ENCODE results near the gene CDH26. TPM values are rescaled to one million over a fixed set of nuclear protein-coding genes. Genes with fewer than 3 reads are reported as not detected.

Gene CDH26
- polyA plus RNA-seq, 1 experiment = 0.18 TPM

GRCh38 chr20:60010689-60011458 lies 52.7 kb downstream of the CDH26 start:
- no peak overlapping the region for H3K4me3 ChIP-seq (ENCODE audit: low read depth, low read length)
- TF ChIP-seq, protein P1, sequence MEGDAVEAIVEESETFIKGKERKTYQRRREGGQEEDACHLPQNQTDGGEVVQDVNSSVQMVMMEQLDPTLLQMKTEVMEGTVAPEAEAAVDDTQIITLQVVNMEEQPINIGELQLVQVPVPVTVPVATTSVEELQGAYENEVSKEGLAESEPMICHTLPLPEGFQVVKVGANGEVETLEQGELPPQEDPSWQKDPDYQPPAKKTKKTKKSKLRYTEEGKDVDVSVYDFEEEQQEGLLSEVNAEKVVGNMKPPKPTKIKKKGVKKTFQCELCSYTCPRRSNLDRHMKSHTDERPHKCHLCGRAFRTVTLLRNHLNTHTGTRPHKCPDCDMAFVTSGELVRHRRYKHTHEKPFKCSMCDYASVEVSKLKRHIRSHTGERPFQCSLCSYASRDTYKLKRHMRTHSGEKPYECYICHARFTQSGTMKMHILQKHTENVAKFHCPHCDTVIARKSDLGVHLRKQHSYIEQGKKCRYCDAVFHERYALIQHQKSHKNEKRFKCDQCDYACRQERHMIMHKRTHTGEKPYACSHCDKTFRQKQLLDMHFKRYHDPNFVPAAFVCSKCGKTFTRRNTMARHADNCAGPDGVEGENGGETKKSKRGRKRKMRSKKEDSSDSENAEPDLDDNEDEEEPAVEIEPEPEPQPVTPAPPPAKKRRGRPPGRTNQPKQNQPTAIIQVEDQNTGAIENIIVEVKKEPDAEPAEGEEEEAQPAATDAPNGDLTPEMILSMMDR (IDR thresholded peaks at IDR 0.05; ENCODE audit: insufficient read depth, low read depth, low read length) = no peak
- ChIA-PET POLR2A (no interaction called here), CTCF (no interaction called here)
- no peak for DNase-seq (ENCODE audit: low read depth)
- no peaks in the 10 kb centered on the region for H3K36me3 ChIP-seq (ENCODE audit: control insufficient read depth, insufficient read depth, low read length)
- H3K27me3 ChIP-seq (ENCODE audit: control insufficient read depth, insufficient read depth, low read length) = peaks cover 5% of the 10 kb centered on the region

DNA sequence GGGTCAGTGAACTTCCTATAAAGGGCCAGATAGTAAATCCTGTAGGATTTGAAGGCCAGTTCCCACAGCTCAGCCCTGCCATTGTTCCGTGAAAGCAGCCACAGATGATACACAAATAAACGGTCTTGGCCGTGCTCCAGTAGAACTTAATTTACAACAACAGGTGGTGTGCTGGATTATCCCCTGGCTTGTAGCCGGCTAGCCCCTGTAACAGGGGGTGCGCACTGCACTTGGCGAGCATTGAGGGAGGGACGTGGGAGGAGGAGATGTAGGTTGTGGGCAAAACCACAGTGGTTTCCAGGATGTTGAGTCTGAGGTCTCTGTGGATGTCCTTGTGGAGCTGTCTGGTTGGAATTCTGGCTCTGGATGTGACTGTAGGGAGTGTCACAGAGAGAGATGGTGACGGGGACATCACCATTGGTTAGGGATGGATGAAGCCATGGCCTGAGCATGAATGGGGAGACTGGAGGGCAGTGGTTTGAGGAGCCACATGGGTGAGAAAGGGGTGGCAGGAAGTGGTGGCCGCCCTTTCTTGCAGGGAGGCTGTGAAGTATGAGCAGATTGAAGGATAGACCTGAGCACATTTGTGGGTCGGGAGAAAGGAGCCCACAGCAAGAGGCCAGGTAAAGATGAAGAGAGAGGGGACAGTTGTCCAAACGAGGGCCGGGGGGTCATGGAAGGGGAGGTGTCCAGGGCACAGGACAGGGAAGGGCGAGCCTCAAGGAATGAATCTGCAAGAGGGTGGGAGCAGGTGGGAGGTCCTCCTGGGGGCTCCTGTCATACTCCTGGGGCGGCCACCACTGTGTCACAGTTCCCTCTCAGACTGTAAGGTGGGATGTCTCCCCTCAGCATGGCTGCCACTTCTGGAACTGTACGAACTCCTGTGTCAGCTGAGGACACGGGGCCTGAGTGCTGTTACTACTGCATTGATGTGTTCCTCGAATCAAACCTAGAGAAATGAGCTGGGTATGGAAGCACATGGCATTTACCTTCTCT lies 53.6 kb downstream of the CDH26 start:
- peaks cover 5% of the 10 kb centered on the region for H3K27me3 ChIP-seq (ENCODE audit: control insufficient read depth, insufficient read depth, low read length)
- POLR2A ChIA-PET = no interaction called here
- no peak overlapping the region for H3K4me3 ChIP-seq (ENCODE audit: low read depth, low read length)
- CTCF ChIA-PET = no interaction called here
- no peaks in the 10 kb centered on the region for H3K36me3 ChIP-seq (ENCODE audit: control insufficient read depth, insufficient read depth, low read length)
- no peak for DNase-seq (ENCODE audit: low read depth)
- TF ChIP-seq, protein P1 (IDR thresholded peaks at IDR 0.05; ENCODE audit: insufficient read depth, low read depth, low read length) = no peak

DNA sequence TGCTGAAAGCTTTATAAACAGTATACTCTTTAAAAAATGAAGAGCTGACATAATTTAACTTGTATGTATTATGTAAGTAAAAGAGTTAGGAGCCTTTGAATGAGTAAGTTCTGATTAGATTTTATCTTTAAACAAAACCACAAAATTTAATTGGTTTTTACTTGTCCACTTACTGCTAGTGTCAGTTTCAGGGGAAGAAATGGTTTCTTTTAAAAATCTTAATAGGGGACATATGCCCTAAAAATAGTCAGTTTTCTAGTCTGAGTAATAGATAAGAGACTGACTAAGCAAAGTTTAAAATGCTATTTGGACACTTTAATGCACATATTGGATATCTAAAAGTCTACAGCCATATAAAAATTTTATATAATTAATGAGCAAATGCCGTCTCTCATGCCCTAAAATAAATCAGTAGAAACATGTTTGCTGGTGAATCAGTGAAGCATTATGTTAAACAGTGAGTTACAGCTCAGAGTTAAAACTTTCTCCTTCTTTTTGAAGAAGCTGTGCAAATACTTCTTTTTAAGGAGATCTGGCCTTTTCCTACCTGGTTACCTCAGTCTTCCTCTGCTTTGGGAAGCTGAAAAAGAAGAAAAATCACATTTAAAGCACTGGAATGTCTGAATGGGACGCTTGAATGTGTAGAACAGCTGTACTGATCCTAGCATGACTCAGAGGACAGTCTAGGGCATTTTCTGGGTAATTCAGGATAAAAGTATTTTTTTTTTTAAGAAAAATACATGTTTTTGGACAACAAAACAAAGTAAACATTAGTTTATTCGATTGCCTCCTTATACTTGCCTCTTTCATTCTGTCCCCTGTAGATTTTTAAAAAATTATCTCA lies 55.3 kb downstream of the CDH26 start:
- H3K27me3 ChIP-seq (ENCODE audit: control insufficient read depth, insufficient read depth, low read length) = peaks cover 4% of the 10 kb centered on the region
- H3K36me3 ChIP-seq (ENCODE audit: control insufficient read depth, insufficient read depth, low read length) = no peaks in the 10 kb centered on the region
- H3K4me3 ChIP-seq (ENCODE audit: low read depth, low read length) = no peak overlapping the region
- ChIA-PET CTCF (interaction anchor here (0.6 to 1.2 kb wide), 4 partner anchors 9 to 1320 kb away, joined by 3 to 4 read pairs (median 3); partner anchors contain the start of gene SYCP2), POLR2A (no interaction called here)
- TF ChIP-seq, protein P1 (IDR thresholded peaks at IDR 0.05; ENCODE audit: insufficient read depth, low read depth, low read length) = no peak
- peak; percentile 27 for DNase-seq (ENCODE audit: low read depth)

DNA sequence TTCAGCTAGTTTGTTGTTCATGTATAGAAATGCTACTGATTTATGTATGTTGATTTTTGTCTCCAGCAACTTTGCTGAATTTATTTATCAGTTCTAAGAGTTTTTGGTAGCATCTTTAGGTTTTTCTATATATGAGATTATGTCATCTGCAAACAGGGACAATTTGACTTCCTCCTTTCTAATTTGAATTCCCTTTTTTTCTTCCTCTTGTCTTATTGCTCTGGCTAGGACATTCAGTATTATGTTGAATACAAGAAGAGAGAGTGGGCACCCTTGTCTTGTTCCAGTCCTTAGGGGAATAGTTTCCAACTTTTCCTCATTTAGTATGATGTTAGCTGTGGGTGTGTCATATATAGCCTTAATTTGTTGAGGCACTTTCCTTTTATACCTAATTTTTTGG lies 58.2 kb downstream of the CDH26 start:
- ChIA-PET POLR2A (no interaction called here), CTCF (no interaction called here)
- H3K27me3 ChIP-seq (ENCODE audit: control insufficient read depth, insufficient read depth, low read length) = peaks cover 4% of the 10 kb centered on the region; the same call in 1 of the 2 replicates
- H3K4me3 ChIP-seq (ENCODE audit: low read depth, low read length) = no peak overlapping the region
- TF ChIP-seq, protein P1 (IDR thresholded peaks at IDR 0.05; ENCODE audit: insufficient read depth, low read depth, low read length) = no peak
- H3K36me3 ChIP-seq (ENCODE audit: control insufficient read depth, insufficient read depth, low read length) = no peaks in the 10 kb centered on the region
- DNase-seq (ENCODE audit: low read depth) = no peak
